K562 (cell line): ENCODE results near the gene PDCD6IP. TPM values are rescaled to one million over a fixed set of nuclear protein-coding genes. Genes with fewer than 3 reads are reported as not detected.

Experiments used
- DDX20 ChIP-seq: fragments of 450-650 bp; IDR thresholded peaks from 2 replicates; pipeline ENCODE4 v1.6.1; 2016; ENCODE audit warnings: missing genetic modification characterization, low read depth, mild to moderate bottlenecking, missing compliant biosample characterization, moderate library complexity
- MXI1 ChIP-seq: IDR thresholded peaks from 2 replicates; pipeline ENCODE4 v1.6.1; 2011; ENCODE audit warnings: low read depth, mild to moderate bottlenecking, improper control_type of control experiment, low read length
- RAD21 ChIP-seq, 2 experiments: fragments of 250-450 bp in 1 of 2; fragments of 450-650 bp in 1 of 2; sonication (Bioruptor Pico) in 1 of 2; formaldehyde crosslinking in 1 of 2; IDR thresholded peaks in 1 of 2; conservative IDR thresholded peaks in 1 of 2; 2 replicates each; pipeline versions ENCODE4 v1.4.0 to v1.8.0; 2020 to 2022; ENCODE audit warnings: mild to moderate bottlenecking in 2 of 2, moderate library complexity in 1 of 2
- SMAD2 ChIP-seq: fragments of 150-350 bp; IDR thresholded peaks from 2 replicates; pipeline ENCODE4 v1.6.1; 2014; ENCODE audit warnings: low read depth, mild to moderate bottlenecking, low read length
- SRSF7 ChIP-seq: fragments of 200-400 bp; formaldehyde crosslinking; optimal IDR thresholded peaks from 2 replicates; pipeline ENCODE3; 2017; ENCODE audit warnings: mild to moderate bottlenecking, low read depth, low read length
- WHSC1 ChIP-seq: IDR thresholded peaks from one replicate; pipeline ENCODE4 v1.6.1; 2012; ENCODE audit warnings: low read length, control low read depth, inconsistent platforms
- polyA plus RNA-seq, 8 experiments: library from polyadenylated mRNA; depleted of rRNA in 4 of 8; stranded (reverse) in 5 of 8; unstranded in 3 of 8; fragments of >200 nt; fragmentation: Nextera tagmentation in 2 of 8; fragmentation: Illumina TruSeq in 1 of 8; extraction: Ambion mirVana in 2 of 8; extraction: Trizol in 1 of 8; gene quantifications; 2 replicates each; pipeline versions ENCODE4 v1.2.1 to v1.2.3, GENCODE V29; 2011 to 2014; ENCODE audit warnings: inconsistent platforms in 1 of 8, missing spikeins in 1 of 8
- total RNA-seq, 7 experiments: library from RNA; depleted of rRNA in 6 of 7; stranded (reverse); fragments of >200 nt in 6 of 7; fragmentation: Illumina TruSeq in 2 of 7; extraction: Trizol in 2 of 7; gene quantifications; 2 replicates each; pipeline versions ENCODE4 v1.2.1 to v1.2.3, GENCODE V29; 2011 to 2021; ENCODE audit warnings: low replicate concordance in 1 of 7
- TF ChIP-seq, protein P1 (sequence below): sonication (generic); formaldehyde crosslinking; IDR thresholded peaks from 2 replicates; pipeline ENCODE4 v1.8.1; 2023; ENCODE audit warnings: mild to moderate bottlenecking, missing genetic modification reagents, moderate library complexity
- TF ChIP-seq, protein P2 (sequence below): fragments of 450-650 bp; conservative IDR thresholded peaks from 2 replicates; pipeline ENCODE4 v1.6.1; 2016; ENCODE audit warnings: missing genetic modification characterization, low read depth, mild to moderate bottlenecking, control low read depth, missing compliant biosample characterization
- TF ChIP-seq, protein P3 (sequence below), 2 experiments: IDR thresholded peaks in 1 of 2; conservative IDR thresholded peaks in 1 of 2; 2 replicates each; pipeline ENCODE4 v1.6.1; 2016; ENCODE audit warnings: low read depth in 2 of 2, mild to moderate bottlenecking in 1 of 2, missing compliant biosample characterization in 1 of 2, missing genetic modification characterization in 1 of 2, moderate library complexity in 1 of 2
- TF ChIP-seq, protein P4 (sequence below), 2 experiments: fragments of 450-650 bp; conservative IDR thresholded peaks; 2 replicates each; pipeline ENCODE4 v1.6.1; 2017; ENCODE audit warnings: mild to moderate bottlenecking in 2 of 2, moderate library complexity in 2 of 2
- TF ChIP-seq, protein P5 (sequence below): sonication (generic); formaldehyde crosslinking; IDR thresholded peaks from 2 replicates; pipeline ENCODE4 v1.8.1; 2022; ENCODE audit warnings: missing genetic modification reagents

The PDCD6IP gene
- total and polyA plus RNA-seq, 9 of the 15 experiments (the other 6 are each of a cell fraction or from before 2014, with no cell fraction given), result 40.2 to 302 (median 122) TPM

DNA sequence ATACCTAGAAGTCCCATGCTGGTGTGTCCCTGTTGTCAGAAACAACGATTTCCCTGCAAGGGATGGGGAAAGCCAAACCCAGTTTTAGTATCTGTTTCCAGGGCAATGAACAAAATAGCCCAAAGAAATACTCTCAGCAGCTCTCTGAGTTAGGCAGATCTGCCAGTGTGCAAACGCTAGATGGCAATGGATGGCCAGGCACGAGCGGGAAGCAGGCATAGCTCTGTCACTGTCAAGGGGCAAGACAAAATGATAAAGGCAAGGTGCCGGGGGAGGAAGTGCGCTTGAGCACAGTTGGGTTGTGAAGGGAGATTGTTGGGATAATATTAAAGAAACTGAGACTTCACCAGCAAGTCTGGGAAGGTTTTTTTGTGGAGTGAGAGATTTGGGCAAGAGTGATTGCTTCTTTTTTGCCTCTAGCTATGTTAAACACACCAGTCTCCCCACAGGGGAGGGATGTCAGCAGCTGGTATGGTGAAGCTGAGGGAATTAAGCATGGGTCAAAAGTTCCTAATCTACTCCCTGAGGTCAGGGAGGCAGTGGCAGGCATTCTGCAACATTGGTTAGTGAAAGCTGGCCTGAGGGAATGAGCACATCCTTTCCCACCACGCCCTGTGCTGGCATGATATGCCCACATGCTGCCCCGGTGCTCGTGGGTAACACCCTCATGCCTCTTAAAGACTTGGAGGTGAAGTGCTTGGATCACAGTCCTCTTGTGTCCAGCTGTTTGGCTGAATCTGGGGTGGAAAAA lies 117.5 kb downstream of the PDCD6IP start (continued):
- TF ChIP-seq, protein P1, sequence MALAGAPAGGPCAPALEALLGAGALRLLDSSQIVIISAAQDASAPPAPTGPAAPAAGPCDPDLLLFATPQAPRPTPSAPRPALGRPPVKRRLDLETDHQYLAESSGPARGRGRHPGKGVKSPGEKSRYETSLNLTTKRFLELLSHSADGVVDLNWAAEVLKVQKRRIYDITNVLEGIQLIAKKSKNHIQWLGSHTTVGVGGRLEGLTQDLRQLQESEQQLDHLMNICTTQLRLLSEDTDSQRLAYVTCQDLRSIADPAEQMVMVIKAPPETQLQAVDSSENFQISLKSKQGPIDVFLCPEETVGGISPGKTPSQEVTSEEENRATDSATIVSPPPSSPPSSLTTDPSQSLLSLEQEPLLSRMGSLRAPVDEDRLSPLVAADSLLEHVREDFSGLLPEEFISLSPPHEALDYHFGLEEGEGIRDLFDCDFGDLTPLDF (CRISPR knock-in tag), result no peak
- TF ChIP-seq, protein P2, sequence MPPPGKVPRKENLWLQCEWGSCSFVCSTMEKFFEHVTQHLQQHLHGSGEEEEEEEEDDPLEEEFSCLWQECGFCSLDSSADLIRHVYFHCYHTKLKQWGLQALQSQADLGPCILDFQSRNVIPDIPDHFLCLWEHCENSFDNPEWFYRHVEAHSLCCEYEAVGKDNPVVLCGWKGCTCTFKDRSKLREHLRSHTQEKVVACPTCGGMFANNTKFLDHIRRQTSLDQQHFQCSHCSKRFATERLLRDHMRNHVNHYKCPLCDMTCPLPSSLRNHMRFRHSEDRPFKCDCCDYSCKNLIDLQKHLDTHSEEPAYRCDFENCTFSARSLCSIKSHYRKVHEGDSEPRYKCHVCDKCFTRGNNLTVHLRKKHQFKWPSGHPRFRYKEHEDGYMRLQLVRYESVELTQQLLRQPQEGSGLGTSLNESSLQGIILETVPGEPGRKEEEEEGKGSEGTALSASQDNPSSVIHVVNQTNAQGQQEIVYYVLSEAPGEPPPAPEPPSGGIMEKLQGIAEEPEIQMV (tag), result 0 out of 2 replicates have a peak, but pooled peaks have one; percentile 6
- TF ChIP-seq, protein P3, sequence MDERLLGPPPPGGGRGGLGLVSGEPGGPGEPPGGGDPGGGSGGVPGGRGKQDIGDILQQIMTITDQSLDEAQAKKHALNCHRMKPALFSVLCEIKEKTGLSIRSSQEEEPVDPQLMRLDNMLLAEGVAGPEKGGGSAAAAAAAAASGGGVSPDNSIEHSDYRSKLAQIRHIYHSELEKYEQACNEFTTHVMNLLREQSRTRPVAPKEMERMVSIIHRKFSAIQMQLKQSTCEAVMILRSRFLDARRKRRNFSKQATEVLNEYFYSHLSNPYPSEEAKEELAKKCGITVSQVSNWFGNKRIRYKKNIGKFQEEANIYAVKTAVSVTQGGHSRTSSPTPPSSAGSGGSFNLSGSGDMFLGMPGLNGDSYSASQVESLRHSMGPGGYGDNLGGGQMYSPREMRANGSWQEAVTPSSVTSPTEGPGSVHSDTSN (CRISPR knock-in tag; IDR thresholded peaks at IDR 0.05; ENCODE audit: low read depth), result no peak
- TF ChIP-seq, protein P3 (tag; conservative IDR thresholded peaks at IDR 0.05; ENCODE audit: low read depth), result peak; percentile 92
- TF ChIP-seq WHSC1, result no peak
- TF ChIP-seq MXI1, result peak; percentile 40; the same call in 1 of the 2 replicates
- TF ChIP-seq, protein P4, sequence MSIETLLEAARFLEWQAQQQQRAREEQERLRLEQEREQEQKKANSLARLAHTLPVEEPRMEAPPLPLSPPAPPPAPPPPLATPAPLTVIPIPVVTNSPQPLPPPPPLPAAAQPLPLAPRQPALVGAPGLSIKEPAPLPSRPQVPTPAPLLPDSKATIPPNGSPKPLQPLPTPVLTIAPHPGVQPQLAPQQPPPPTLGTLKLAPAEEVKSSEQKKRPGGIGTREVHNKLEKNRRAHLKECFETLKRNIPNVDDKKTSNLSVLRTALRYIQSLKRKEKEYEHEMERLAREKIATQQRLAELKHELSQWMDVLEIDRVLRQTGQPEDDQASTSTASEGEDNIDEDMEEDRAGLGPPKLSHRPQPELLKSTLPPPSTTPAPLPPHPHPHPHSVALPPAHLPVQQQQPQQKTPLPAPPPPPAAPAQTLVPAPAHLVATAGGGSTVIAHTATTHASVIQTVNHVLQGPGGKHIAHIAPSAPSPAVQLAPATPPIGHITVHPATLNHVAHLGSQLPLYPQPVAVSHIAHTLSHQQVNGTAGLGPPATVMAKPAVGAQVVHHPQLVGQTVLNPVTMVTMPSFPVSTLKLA (conservative IDR thresholded peaks at IDR 0.05), result no peak
- TF ChIP-seq DDX20 (tag), result no peak
- TF ChIP-seq, protein P5, sequence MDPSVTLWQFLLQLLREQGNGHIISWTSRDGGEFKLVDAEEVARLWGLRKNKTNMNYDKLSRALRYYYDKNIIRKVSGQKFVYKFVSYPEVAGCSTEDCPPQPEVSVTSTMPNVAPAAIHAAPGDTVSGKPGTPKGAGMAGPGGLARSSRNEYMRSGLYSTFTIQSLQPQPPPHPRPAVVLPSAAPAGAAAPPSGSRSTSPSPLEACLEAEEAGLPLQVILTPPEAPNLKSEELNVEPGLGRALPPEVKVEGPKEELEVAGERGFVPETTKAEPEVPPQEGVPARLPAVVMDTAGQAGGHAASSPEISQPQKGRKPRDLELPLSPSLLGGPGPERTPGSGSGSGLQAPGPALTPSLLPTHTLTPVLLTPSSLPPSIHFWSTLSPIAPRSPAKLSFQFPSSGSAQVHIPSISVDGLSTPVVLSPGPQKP, result no peak
- no peak for TF ChIP-seq SRSF7
- TF ChIP-seq SMAD2, result no peak
- TF ChIP-seq RAD21 (CRISPR knock-in tag; conservative IDR thresholded peaks at IDR 0.05 in 1 of 2, IDR thresholded peaks at IDR 0.05 in 1 of 2), result peak; percentile 85 to 87
- TF ChIP-seq, all 486 proteins: peak for 35
